IMR-90 (cell line): Measurements from ENCODE around the gene SIRPG. TPM values are rescaled to one million over a fixed set of nuclear protein-coding genes. Genes with fewer than 3 reads are reported as not detected.
"Not testable (repeated sequence)": the region's sequence is repeated elsewhere in the genome, so short reads cannot be mapped to it uniquely, and the experiment has no call there.

Source experiments
- ATAC-seq: fragments of 200-7000 bp; cut with Tn5 transposase; 2 replicates; pipeline ENCODE4 v1.9.1; 2020; ENCODE audit warnings: low read depth, mild to moderate bottlenecking, moderate library complexity
- BruUV-seq: library from RNA; stranded (reverse); fragments of 400-500 nt; replicated peaks from 2 replicates; lab custom pipeline; 2021; lab: Mats Ljungman, UMichigan
- CTCF ChIA-PET: fragments of 300-600 bp; formaldehyde crosslinking; extraction: SDS; loops from one replicate; lab custom pipeline; 2021; ENCODE audit warnings: antibody characterized with exemption; lab: Yijun Ruan, JAX
- POLR2A ChIA-PET: fragments of 300-600 bp; sonication (Branson Sonifier 250); formaldehyde crosslinking; loops from one replicate; lab custom pipeline; 2022; ENCODE audit warnings: antibody characterized with exemption; ENCODE audit not compliant: unreplicated experiment; lab: Charles Lee
- DNase-seq: peaks from one replicate; pipeline ENCODE4 v3.0.0; 2013
- H2AFZ ChIP-seq: replicated peaks from 2 replicates; pipeline ENCODE3; 2013; ENCODE audit warnings: low read length, mild to moderate bottlenecking; ENCODE audit not compliant: poor library complexity
- H2AK5ac ChIP-seq: 2 replicates; pipeline ENCODE4 v1.6.1; 2013; ENCODE audit warnings: low read depth, low read length, inconsistent platforms
- H2AK9ac ChIP-seq: replicated peaks from 2 replicates; pipeline ENCODE3; 2013; ENCODE audit warnings: mild to moderate bottlenecking, low read depth, low read length, moderate library complexity; ENCODE audit not compliant: poor library complexity
- H2BK120ac ChIP-seq: 2 replicates; pipeline ENCODE4 v1.6.1; 2013; ENCODE audit warnings: low read depth, low read length, inconsistent platforms
- H2BK15ac ChIP-seq: 3 replicates; pipeline ENCODE4 v1.6.1; 2013; ENCODE audit warnings: low read depth, low read length, inconsistent platforms
- H2BK20ac ChIP-seq: 2 replicates; pipeline ENCODE4 v1.6.1; 2013; ENCODE audit warnings: low read depth, mild to moderate bottlenecking, inconsistent platforms, low read length, moderate library complexity
- H2BK5ac ChIP-seq: 2 replicates; pipeline ENCODE4 v1.6.1; 2013; ENCODE audit warnings: mild to moderate bottlenecking, low read depth, low read length, inconsistent platforms; ENCODE audit not compliant: poor library complexity, severe bottlenecking
- H3K14ac ChIP-seq: replicated peaks from 2 replicates; pipeline ENCODE4 v1.6.1; 2013; ENCODE audit warnings: low read depth, low read length, inconsistent platforms
- H3K18ac ChIP-seq: 2 replicates; pipeline ENCODE4 v1.6.1; 2013; ENCODE audit warnings: low read depth, low read length, control low read depth
- H3K23ac ChIP-seq: 2 replicates; pipeline ENCODE4 v1.6.1; 2013; ENCODE audit warnings: low read depth, low read length, inconsistent platforms
- H3K27ac ChIP-seq: 2 replicates; pipeline ENCODE4 v1.5.1; 2013; ENCODE audit warnings: mild to moderate bottlenecking, control low read depth, low read length; ENCODE audit not compliant: insufficient read depth
- H3K27me3 ChIP-seq: 2 replicates; pipeline ENCODE4 v1.6.1; 2013; ENCODE audit warnings: low read length; ENCODE audit not compliant: control insufficient read depth, insufficient read depth
- H3K36me3 ChIP-seq: 2 replicates; pipeline ENCODE4 v1.6.1; 2013; ENCODE audit warnings: low read length, mixed read lengths; ENCODE audit not compliant: control insufficient read depth, insufficient read depth
- H3K4ac ChIP-seq: 2 replicates; pipeline ENCODE4 v1.6.1; 2013; ENCODE audit warnings: low read depth, low read length, inconsistent platforms
- H3K4me1 ChIP-seq: 2 replicates; pipeline ENCODE4 v1.6.1; 2013; ENCODE audit warnings: low read length, mixed read lengths; ENCODE audit not compliant: control insufficient read depth, insufficient read depth
- H3K4me2 ChIP-seq: 2 replicates; pipeline ENCODE4 v1.6.1; 2013; ENCODE audit warnings: low read depth, mild to moderate bottlenecking, control low read depth, low read length, moderate library complexity
- H3K4me3 ChIP-seq: 2 replicates; pipeline ENCODE4 v1.5.1; 2013; ENCODE audit warnings: low read depth, mild to moderate bottlenecking, control low read depth, low read length, moderate library complexity; ENCODE audit not compliant: insufficient read depth
- H3K56ac ChIP-seq: 2 replicates; pipeline ENCODE4 v1.6.1; 2013; ENCODE audit warnings: low read length, inconsistent platforms; ENCODE audit not compliant: insufficient read depth; ENCODE audit errors: extremely low read depth
- H3K79me1 ChIP-seq, 2 experiments: 2 replicates each; pipeline ENCODE4 v1.6.1; 2013; ENCODE audit warnings: low read length in 2 of 2, inconsistent platforms in 1 of 2, low read depth in 1 of 2
- H3K9ac ChIP-seq: 2 replicates; pipeline ENCODE4 v1.6.1; 2013; ENCODE audit warnings: low read depth, low read length, control low read depth
- H3K9me1 ChIP-seq: 2 replicates; pipeline ENCODE4 v1.6.1; 2013; ENCODE audit warnings: low read length, inconsistent platforms; ENCODE audit not compliant: insufficient read depth
- H3K9me3 ChIP-seq: 2 replicates; pipeline ENCODE4 v1.6.1; 2013; ENCODE audit warnings: low read length; ENCODE audit not compliant: control insufficient read depth, insufficient read depth
- H4K20me1 ChIP-seq: 2 replicates; pipeline ENCODE4 v1.6.1; 2013; ENCODE audit warnings: low read length, inconsistent platforms; ENCODE audit not compliant: insufficient read depth
- H4K5ac ChIP-seq: 2 replicates; pipeline ENCODE4 v1.6.1; 2013; ENCODE audit warnings: mild to moderate bottlenecking, low read depth, low read length, control low read depth
- H4K8ac ChIP-seq, 2 experiments: 2 replicates each; pipeline ENCODE4 v1.6.1; 2013; ENCODE audit warnings: low read depth in 2 of 2, low read length in 2 of 2, control low read depth in 1 of 2, inconsistent platforms in 1 of 2
- H4K91ac ChIP-seq: 2 replicates; pipeline ENCODE4 v1.6.1; 2013; ENCODE audit warnings: low read depth, low read length, inconsistent platforms; ENCODE audit not compliant: insufficient read depth
- WGBS, 2 experiments: methylation state at CpG; one replicate each; pipeline versions ENCODE4 v1.1.5 to v1.1.7; 2013; ENCODE audit warnings: missing lambda C conversion rate in 2 of 2; ENCODE audit not compliant: insufficient read length in 1 of 2; ENCODE audit errors: extremely low coverage in 2 of 2; 5-methylcytosine and 5-hydroxymethylcytosine counted together
- dilution Hi-C: fragments of 300-500 bp; cut with HindIII; formaldehyde crosslinking; loops from one replicate; pipeline ENCODE4 v1.14.3; 2018; ENCODE audit warnings: low sequenced_read_pairs; ENCODE audit not compliant: unreplicated experiment
- in situ Hi-C: fragments of 300-500 bp; cut with MboI; formaldehyde crosslinking; loops from 3 replicates; pipeline ENCODE4 v1.14.3; 2019; ENCODE audit warnings: low sequenced_read_pairs, inconsistent platforms, mixed read lengths
- intact Hi-C: fragments of 100-400 bp; cut with micrococcal nuclease; formaldehyde crosslinking; loops from 2 replicates; pipeline ENCODE4 v1.10.0; 2022
- polyA plus RNA-seq, 3 experiments: library from polyadenylated mRNA; depleted of rRNA; stranded (reverse); fragments of >200 nt; gene quantifications; 2 replicates each; pipeline ENCODE4 v1.2.3, GENCODE V29; 2012; ENCODE audit warnings: low replicate concordance in 1 of 3
- total RNA-seq: library from RNA; depleted of rRNA; stranded (reverse); fragments of >200 nt; gene quantifications from 2 replicates; pipeline ENCODE4 v1.2.3, GENCODE V29; 2012

The SIRPG gene
- total and polyA plus RNA-seq, 2 of the 4 experiments (the other 2 are of a cell fraction), result not detected

- H4K8ac ChIP-seq, H3K9me3 ChIP-seq, H3K4me1 ChIP-seq, H3K36me3 ChIP-seq, H3K79me1 ChIP-seq, H3K18ac ChIP-seq, H3K27me3 ChIP-seq, ATAC-seq, H4K20me1 ChIP-seq, DNase-seq, CTCF ChIA-PET, H3K9ac ChIP-seq, H3K9me1 ChIP-seq, H2AFZ ChIP-seq, intact Hi-C loops, H2BK15ac ChIP-seq, H4K91ac ChIP-seq, H2AK9ac ChIP-seq, H3K23ac ChIP-seq, H3K14ac ChIP-seq, H3K27ac ChIP-seq, H2BK120ac ChIP-seq, H3K4ac ChIP-seq, H2BK20ac ChIP-seq, in situ Hi-C loops, H3K4me3 ChIP-seq, dilution Hi-C loops, H2BK5ac ChIP-seq, H2AK5ac ChIP-seq, BruUV-seq, POLR2A ChIA-PET, H4K5ac ChIP-seq, H3K4me2 ChIP-seq, H3K56ac ChIP-seq: not testable (repeated sequence)
- no CpG with 5 or more reads among the region's 5 CpGs for WGBS, 2 experiments
These were observed 47.2 kb downstream of the SIRPG start for GRCh38 chr20:1610404-1610803.

- H2AFZ ChIP-seq, H3K4me2 ChIP-seq, H3K27me3 ChIP-seq, H3K9me1 ChIP-seq, H3K9ac ChIP-seq, H4K5ac ChIP-seq, BruUV-seq, intact Hi-C loops, H2BK20ac ChIP-seq, H3K27ac ChIP-seq, H2BK15ac ChIP-seq, H3K23ac ChIP-seq, H3K36me3 ChIP-seq, H3K18ac ChIP-seq, CTCF ChIA-PET, H2BK120ac ChIP-seq, H3K9me3 ChIP-seq, H3K14ac ChIP-seq, H2BK5ac ChIP-seq, H3K79me1 ChIP-seq, in situ Hi-C loops, H3K4ac ChIP-seq, ATAC-seq, H4K91ac ChIP-seq, H3K56ac ChIP-seq, H2AK9ac ChIP-seq, POLR2A ChIA-PET, H4K20me1 ChIP-seq, H4K8ac ChIP-seq, H3K4me1 ChIP-seq, dilution Hi-C loops, DNase-seq, H2AK5ac ChIP-seq, H3K4me3 ChIP-seq: not testable (repeated sequence)
- WGBS, 2 experiments, result no CpG with 5 or more reads among the region's 5 CpGs
These were observed 48.8 kb downstream of the SIRPG start for GRCh38 chr20:1608678-1609347.
